SH-SY5Y (cell line): ENCODE data around the gene TRPV6.

Experiments
- GATA2 ChIP-seq: IDR thresholded peaks from 2 replicates; pipeline ENCODE4 v1.6.1; 2011; ENCODE audit warnings: mild to moderate bottlenecking, low read depth, low read length
- GATA3 ChIP-seq: IDR thresholded peaks from 2 replicates; pipeline ENCODE4 v1.6.1; 2011; ENCODE audit warnings: low read depth, mild to moderate bottlenecking, low read length, moderate library complexity

DNA sequence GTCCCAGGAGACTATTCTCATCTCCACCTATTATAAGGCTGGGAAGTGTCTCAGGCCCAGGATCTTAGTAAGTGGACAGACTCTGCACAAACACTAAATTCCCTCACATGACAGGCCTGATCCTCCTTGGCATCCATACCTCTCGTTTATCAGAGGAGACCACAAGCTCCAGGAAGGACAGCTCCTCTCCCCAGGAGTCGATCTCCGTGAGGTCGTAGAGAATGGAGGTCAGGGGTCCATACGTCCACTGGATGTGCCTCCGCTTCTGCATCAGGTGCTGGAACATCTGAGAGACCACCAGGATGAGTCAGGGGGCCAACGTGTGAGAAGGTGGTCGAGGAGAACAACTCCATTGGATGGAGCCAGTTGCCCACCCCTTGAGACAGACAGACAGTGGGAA, 42.4 kb upstream of the TRPV6 start:
- TF ChIP-seq GATA2 = no peak
- no peak for TF ChIP-seq GATA3
